Measurements from ENCODE around the gene IGFN1. TPM values are rescaled to one million over a fixed set of nuclear protein-coding genes. Genes with fewer than 3 reads are reported as not detected.

IGFN1 gene
- total RNA-seq, 2 experiments from 2014 or later: not detected

DNA sequence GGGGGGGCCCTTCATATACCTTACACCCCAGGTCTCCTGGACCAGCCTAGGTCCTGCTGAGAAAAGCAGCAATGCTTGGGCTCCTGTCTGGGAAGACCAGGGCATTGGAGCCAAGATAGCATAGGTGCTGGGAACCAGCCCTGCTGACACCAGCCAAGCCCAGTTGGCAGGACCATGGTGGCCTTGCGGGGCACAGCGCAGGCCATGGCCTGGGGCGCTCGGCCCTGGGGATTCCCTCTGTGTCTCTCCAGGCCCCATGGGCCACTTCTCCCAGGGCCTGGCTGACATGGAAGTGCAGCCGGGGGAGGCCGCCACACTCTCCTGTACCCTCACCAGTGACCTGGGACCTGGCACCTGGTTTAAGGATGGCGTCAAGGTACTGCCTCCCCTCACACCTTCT, 23.3 kb downstream of the IGFN1 start:
- Mint-ChIP-seq H3K27me3 (peaks cover 28% of the 10 kb centered on the region), H3K4me3 (no peak overlapping the region), H3K4me1 (ENCODE audit: low read depth) (no peaks in the 10 kb centered on the region), H3K36me3 (ENCODE audit: low read depth) (no peaks in the 10 kb centered on the region), H3K9me3 (no peaks in the 10 kb centered on the region), H3K27ac (no peak overlapping the region)
- Histone ChIP-seq H3K36me3 (ENCODE audit: insufficient read depth, low read length) (no peaks in the 10 kb centered on the region), H3K4me1 (ENCODE audit: insufficient read depth, low read length) (no peaks in the 10 kb centered on the region), H3K9me3 (ENCODE audit: control insufficient read depth in 1 of 2, insufficient read depth in 1 of 2, low read length in 2 of 2) (no peaks in the 10 kb centered on the region), H3K4me3 (ENCODE audit: low read length) (no peak overlapping the region), H3K27ac (ENCODE audit: low read depth in 1 of 2, low read length in 2 of 2) (no peak overlapping the region), H3K27me3 (ENCODE audit: control insufficient read depth in 1 of 2, insufficient read depth in 2 of 2, low read length in 2 of 2) (peaks cover 0 to 14% of the 10 kb centered on the region in 2 experiments)
- intact Hi-C loops (cut with DNase I, micrococcal nuclease): no loop called here
- CTCF ChIA-PET: no interaction called here
- DNase-seq (peak in 1 of 14 experiments; percentile 23), ATAC-seq (ENCODE audit: poor library complexity) (no peak)
- TF ChIP-seq, protein P1, sequence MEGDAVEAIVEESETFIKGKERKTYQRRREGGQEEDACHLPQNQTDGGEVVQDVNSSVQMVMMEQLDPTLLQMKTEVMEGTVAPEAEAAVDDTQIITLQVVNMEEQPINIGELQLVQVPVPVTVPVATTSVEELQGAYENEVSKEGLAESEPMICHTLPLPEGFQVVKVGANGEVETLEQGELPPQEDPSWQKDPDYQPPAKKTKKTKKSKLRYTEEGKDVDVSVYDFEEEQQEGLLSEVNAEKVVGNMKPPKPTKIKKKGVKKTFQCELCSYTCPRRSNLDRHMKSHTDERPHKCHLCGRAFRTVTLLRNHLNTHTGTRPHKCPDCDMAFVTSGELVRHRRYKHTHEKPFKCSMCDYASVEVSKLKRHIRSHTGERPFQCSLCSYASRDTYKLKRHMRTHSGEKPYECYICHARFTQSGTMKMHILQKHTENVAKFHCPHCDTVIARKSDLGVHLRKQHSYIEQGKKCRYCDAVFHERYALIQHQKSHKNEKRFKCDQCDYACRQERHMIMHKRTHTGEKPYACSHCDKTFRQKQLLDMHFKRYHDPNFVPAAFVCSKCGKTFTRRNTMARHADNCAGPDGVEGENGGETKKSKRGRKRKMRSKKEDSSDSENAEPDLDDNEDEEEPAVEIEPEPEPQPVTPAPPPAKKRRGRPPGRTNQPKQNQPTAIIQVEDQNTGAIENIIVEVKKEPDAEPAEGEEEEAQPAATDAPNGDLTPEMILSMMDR (IDR thresholded peaks at IDR 0.05): no peak
- POLR2A ChIA-PET: interaction anchor here (0.6 kb wide), 1 partner anchor 14 kb away, joined by 4 read pairs; no protein-coding TSS in a partner anchor

GRCh38 chr1:201214461-201214860, 23.8 kb downstream of the IGFN1 start:
- Histone ChIP-seq H3K27me3 (ENCODE audit: control insufficient read depth in 1 of 2, insufficient read depth in 2 of 2, low read length in 2 of 2) (peaks cover 0 to 9% of the 10 kb centered on the region in 2 experiments), H3K4me3 (ENCODE audit: low read length) (no peak overlapping the region), H3K36me3 (ENCODE audit: insufficient read depth, low read length) (no peaks in the 10 kb centered on the region), H3K4me1 (ENCODE audit: insufficient read depth, low read length) (no peaks in the 10 kb centered on the region), H3K27ac (ENCODE audit: low read depth in 1 of 2, low read length in 2 of 2) (no peak overlapping the region), H3K9me3 (ENCODE audit: control insufficient read depth in 1 of 2, insufficient read depth in 1 of 2, low read length in 2 of 2) (no peaks in the 10 kb centered on the region)
- CTCF ChIA-PET: no interaction called here
- TF ChIP-seq, protein P1 (IDR thresholded peaks at IDR 0.05): no peak
- Mint-ChIP-seq H3K9me3 (no peaks in the 10 kb centered on the region), H3K4me1 (ENCODE audit: low read depth) (no peaks in the 10 kb centered on the region), H3K4me3 (no peak overlapping the region), H3K27me3 (peaks cover 24% of the 10 kb centered on the region), H3K36me3 (ENCODE audit: low read depth) (no peaks in the 10 kb centered on the region), H3K27ac (no peak overlapping the region)
- intact Hi-C loops (cut with DNase I, micrococcal nuclease): no loop called here
- ATAC-seq (ENCODE audit: poor library complexity) (no peak), DNase-seq (no peak)
- POLR2A ChIA-PET: interaction anchor here (0.6 kb wide), 1 partner anchor 15 kb away, joined by 4 read pairs; no protein-coding TSS in a partner anchor

GRCh38 chr1:201214886-201215285, 24.3 kb downstream of the IGFN1 start:
- Mint-ChIP-seq H3K27ac (no peak overlapping the region), H3K4me1 (ENCODE audit: low read depth) (no peaks in the 10 kb centered on the region), H3K27me3 (peaks cover 22% of the 10 kb centered on the region), H3K36me3 (ENCODE audit: low read depth) (no peaks in the 10 kb centered on the region), H3K9me3 (no peaks in the 10 kb centered on the region), H3K4me3 (no peak overlapping the region)
- intact Hi-C loops (cut with DNase I, micrococcal nuclease): no loop called here
- H3K27ac ChIP-seq (ENCODE audit: low read depth in 1 of 2, low read length in 2 of 2): no peak overlapping the region
- peak in 1 of 14 experiments; percentile 28 for DNase-seq
- no peaks in the 10 kb centered on the region for H3K4me1 ChIP-seq (ENCODE audit: insufficient read depth, low read length)
- ChIA-PET POLR2A (no interaction called here), CTCF (no interaction called here)
- ATAC-seq (ENCODE audit: poor library complexity): no peak
- no peaks in the 10 kb centered on the region for H3K9me3 ChIP-seq (ENCODE audit: control insufficient read depth in 1 of 2, insufficient read depth in 1 of 2, low read length in 2 of 2)
- H3K36me3 ChIP-seq (ENCODE audit: insufficient read depth, low read length): no peaks in the 10 kb centered on the region
- H3K4me3 ChIP-seq (ENCODE audit: low read length): no peak overlapping the region
- peaks cover 0 to 7% of the 10 kb centered on the region in 2 experiments for H3K27me3 ChIP-seq (ENCODE audit: control insufficient read depth in 1 of 2, insufficient read depth in 2 of 2, low read length in 2 of 2)
- TF ChIP-seq, protein P1 (IDR thresholded peaks at IDR 0.05): no peak

Measured in CD4-positive, alpha-beta T cell (primary cell).